PC-9 (cell line): ENCODE data around the gene BRINP3. TPM values are rescaled to one million over a fixed set of nuclear protein-coding genes. Genes with fewer than 3 reads are reported as not detected.

Source experiments
- BruUV-seq: library from RNA; stranded (reverse); fragments of 400-500 nt; replicated peaks from 2 replicates; lab custom pipeline; 2021; lab: Mats Ljungman, UMichigan
- CTCF ChIA-PET: fragments of 300-600 bp; sonication (Branson Sonifier 250); formaldehyde crosslinking; loops from one replicate; lab custom pipeline; 2022; ENCODE audit warnings: antibody characterized with exemption; lab: Charles Lee
- POLR2A ChIA-PET: fragments of 300-600 bp; sonication (Branson Sonifier 250); formaldehyde crosslinking; loops from one replicate; lab custom pipeline; 2022; ENCODE audit warnings: antibody characterized with exemption; ENCODE audit not compliant: unreplicated experiment; lab: Charles Lee
- DNase-seq, 2 experiments: peaks; one replicate each; pipeline versions ENCODE4 v3.0.0 to v3.0.0-alpha.2; 2015 to 2022; ENCODE audit warnings: mixed read lengths in 1 of 2
- H2AFZ ChIP-seq: fragments of 200-600 bp; sonication (generic); 2 replicates; pipeline ENCODE4 v1.8.1; 2017; ENCODE audit warnings: antibody characterized with exemption
- H3F3A ChIP-seq: fragments of 200-600 bp; sonication (generic); 2 replicates; pipeline ENCODE4 v1.8.1; 2017; ENCODE audit warnings: antibody characterized with exemption, mild to moderate bottlenecking, low read depth; ENCODE audit not compliant: insufficient read depth
- H3K27ac ChIP-seq: fragments of 200-600 bp; sonication (generic); 2 replicates; pipeline ENCODE4 v1.6.1; 2016; ENCODE audit warnings: mixed run types
- H3K27me3 ChIP-seq: fragments of 200-600 bp; sonication (generic); 2 replicates; pipeline ENCODE4 v1.6.1; 2016; ENCODE audit warnings: low read depth, mixed run types; ENCODE audit not compliant: insufficient read depth
- H3K36me3 ChIP-seq: fragments of 200-600 bp; sonication (generic); 2 replicates; pipeline ENCODE4 v1.6.1; 2016; ENCODE audit warnings: low read depth, mixed run types
- H3K4me1 ChIP-seq: fragments of 200-600 bp; sonication (generic); replicated peaks from 2 replicates; pipeline ENCODE4 v1.6.1; 2016; ENCODE audit warnings: mixed run types; ENCODE audit not compliant: insufficient read depth
- H3K4me2 ChIP-seq: fragments of 200-600 bp; sonication (generic); 2 replicates; pipeline ENCODE4 v1.6.1; 2017; ENCODE audit warnings: mixed run types
- H3K4me3 ChIP-seq: fragments of 200-600 bp; sonication (generic); 2 replicates; pipeline ENCODE4 v1.6.1; 2016; ENCODE audit warnings: mixed run types
- H3K79me2 ChIP-seq: fragments of 200-600 bp; sonication (generic); 2 replicates; pipeline ENCODE4 v1.6.1; 2017; ENCODE audit warnings: low read depth, mixed run types
- H3K9me2 ChIP-seq: fragments of 200-600 bp; sonication (generic); 2 replicates; pipeline ENCODE4 v1.8.1; 2017; ENCODE audit warnings: mild to moderate bottlenecking; ENCODE audit not compliant: insufficient read depth
- H3K9me3 ChIP-seq: fragments of 200-600 bp; sonication (generic); 2 replicates; pipeline ENCODE4 v1.8.1; 2016; ENCODE audit warnings: low read depth; ENCODE audit not compliant: insufficient read depth
- H4K20me1 ChIP-seq: fragments of 200-600 bp; sonication (generic); 2 replicates; pipeline ENCODE4 v1.8.1; 2017; ENCODE audit not compliant: insufficient read depth
- EZH2 ChIP-seq: fragments of 200-600 bp; sonication (generic); IDR thresholded peaks from 2 replicates; pipeline ENCODE4 v1.8.0; 2017; ENCODE audit warnings: antibody characterized with exemption, low read depth
- intact Hi-C: fragments of 100-400 bp; cut with micrococcal nuclease; formaldehyde crosslinking; loops from one replicate; pipeline ENCODE4 v1.10.0; 2022; ENCODE audit not compliant: unreplicated experiment
- total RNA-seq: library from RNA; stranded (reverse); gene quantifications from 2 replicates; pipeline ENCODE4 v1.2.3, GENCODE V29; 2021
- TF ChIP-seq, protein P1 (sequence below): fragments of 200-600 bp; sonication (generic); conservative IDR thresholded peaks from 2 replicates; pipeline ENCODE4 v1.6.1; 2017; ENCODE audit warnings: mixed run types, antibody characterized with exemption, mild to moderate bottlenecking, moderate library complexity

Gene BRINP3
- total RNA-seq, 1 experiment from 2014 or later: not detected

DNA sequence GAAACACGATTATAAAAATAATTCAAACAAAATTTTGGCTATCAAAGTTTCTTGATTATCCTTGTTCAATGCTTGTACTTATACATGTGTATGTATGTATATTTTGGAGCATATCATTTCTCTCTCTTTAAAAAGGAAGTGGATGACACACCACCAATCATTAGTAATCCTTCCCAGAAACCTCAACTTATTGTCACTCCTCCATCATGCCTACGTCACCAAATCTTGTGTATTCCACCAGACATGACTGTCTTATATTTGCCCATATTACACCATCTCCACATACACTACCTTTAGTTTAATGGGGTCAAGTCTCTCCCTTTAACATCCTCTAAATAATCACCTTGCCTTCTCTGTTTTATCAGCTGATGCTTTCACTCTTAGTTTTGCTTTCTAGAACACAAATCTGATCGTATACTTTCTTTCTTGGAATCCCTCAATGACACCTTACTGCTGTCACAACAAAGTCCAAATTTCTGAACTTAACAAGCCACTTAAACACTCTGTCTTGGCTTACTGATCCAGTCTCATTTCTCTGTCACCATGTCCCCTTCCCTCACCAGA, 124.0 kb downstream of the BRINP3 start:
- Histone ChIP-seq H3K4me1 (no peaks in the 10 kb centered on the region), H3K4me3 (no peak overlapping the region), H3K79me2 (no peaks in the 10 kb centered on the region), H4K20me1 (no peaks in the 10 kb centered on the region), H3K36me3 (no peaks in the 10 kb centered on the region), H3K9me3 (no peaks in the 10 kb centered on the region), H3F3A (no peaks in the 10 kb centered on the region), H3K27me3 (no peaks in the 10 kb centered on the region), H3K4me2 (no peak overlapping the region), H2AFZ (no peak overlapping the region), H3K9me2 (peaks cover 10% of the 10 kb centered on the region), H3K27ac (no peak overlapping the region)
- no peak for DNase-seq
- ChIA-PET POLR2A (no interaction called here), CTCF (no interaction called here)
- intact Hi-C loops: no loop called here
- BruUV-seq: no TSS peak
- TF ChIP-seq, protein P1, sequence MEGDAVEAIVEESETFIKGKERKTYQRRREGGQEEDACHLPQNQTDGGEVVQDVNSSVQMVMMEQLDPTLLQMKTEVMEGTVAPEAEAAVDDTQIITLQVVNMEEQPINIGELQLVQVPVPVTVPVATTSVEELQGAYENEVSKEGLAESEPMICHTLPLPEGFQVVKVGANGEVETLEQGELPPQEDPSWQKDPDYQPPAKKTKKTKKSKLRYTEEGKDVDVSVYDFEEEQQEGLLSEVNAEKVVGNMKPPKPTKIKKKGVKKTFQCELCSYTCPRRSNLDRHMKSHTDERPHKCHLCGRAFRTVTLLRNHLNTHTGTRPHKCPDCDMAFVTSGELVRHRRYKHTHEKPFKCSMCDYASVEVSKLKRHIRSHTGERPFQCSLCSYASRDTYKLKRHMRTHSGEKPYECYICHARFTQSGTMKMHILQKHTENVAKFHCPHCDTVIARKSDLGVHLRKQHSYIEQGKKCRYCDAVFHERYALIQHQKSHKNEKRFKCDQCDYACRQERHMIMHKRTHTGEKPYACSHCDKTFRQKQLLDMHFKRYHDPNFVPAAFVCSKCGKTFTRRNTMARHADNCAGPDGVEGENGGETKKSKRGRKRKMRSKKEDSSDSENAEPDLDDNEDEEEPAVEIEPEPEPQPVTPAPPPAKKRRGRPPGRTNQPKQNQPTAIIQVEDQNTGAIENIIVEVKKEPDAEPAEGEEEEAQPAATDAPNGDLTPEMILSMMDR: no peak
- TF ChIP-seq EZH2: no peak

GRCh38 chr1:190344454-190344853, 133.2 kb downstream of the BRINP3 start:
- no peaks in the 10 kb centered on the region for H3K4me1 ChIP-seq
- TF ChIP-seq EZH2: no peak
- TF ChIP-seq, protein P1: no peak
- BruUV-seq: no TSS peak
- ChIA-PET POLR2A (no interaction called here), CTCF (no interaction called here)
- H3K4me2 ChIP-seq: no peak overlapping the region
- H4K20me1 ChIP-seq: no peaks in the 10 kb centered on the region
- no peaks in the 10 kb centered on the region for H3F3A ChIP-seq
- no peaks in the 10 kb centered on the region for H3K9me3 ChIP-seq
- H3K4me3 ChIP-seq: no peak overlapping the region
- no peaks in the 10 kb centered on the region for H3K79me2 ChIP-seq
- H3K36me3 ChIP-seq: no peaks in the 10 kb centered on the region
- H3K27ac ChIP-seq: no peak overlapping the region
- H2AFZ ChIP-seq: 0 out of 2 replicates have a peak overlapping the region, but pooled peaks have one; percentile 62
- H3K9me2 ChIP-seq: peaks cover 9% of the 10 kb centered on the region; the same call in 1 of the 2 replicates
- no peak for DNase-seq
- no peaks in the 10 kb centered on the region for H3K27me3 ChIP-seq
- intact Hi-C loops: no loop called here

- no peaks in the 10 kb centered on the region for H3K36me3 ChIP-seq
- no peaks in the 10 kb centered on the region for H3K9me3 ChIP-seq
- TF ChIP-seq EZH2: no peak
- TF ChIP-seq, protein P1: no peak
- no peaks in the 10 kb centered on the region for H3K4me1 ChIP-seq
- ChIA-PET POLR2A (no interaction called here), CTCF (no interaction called here)
- DNase-seq: no peak
- H3K4me3 ChIP-seq: no peak overlapping the region
- no peaks in the 10 kb centered on the region for H3K79me2 ChIP-seq
- H3K27me3 ChIP-seq: no peaks in the 10 kb centered on the region
- H3K4me2 ChIP-seq: no peak overlapping the region
- no peaks in the 10 kb centered on the region for H3F3A ChIP-seq
- H3K9me2 ChIP-seq: no peaks in the 10 kb centered on the region
- no peak overlapping the region for H2AFZ ChIP-seq
- no TSS peak for BruUV-seq
- no peaks in the 10 kb centered on the region for H4K20me1 ChIP-seq
- intact Hi-C loops: no loop called here
- H3K27ac ChIP-seq: no peak overlapping the region
These were observed 138.8 kb downstream of the BRINP3 start for GRCh38 chr1:190338829-190339228.
